ENCODE results near the gene ITGA2.
"Not testable (repeated sequence)": the region's sequence is repeated elsewhere in the genome, so short reads cannot be mapped to it uniquely, and the experiment has no call there.

The ITGA2 gene

GRCh38 chr5:52989025-52989780 is at the start of gene ITGA2:
ITGA2 (plus strand) TSS chr5:52989352; CDS start chr5:52989469, 117 bp downstream.
- Histone ChIP-seq H3K27ac (peak within 1 kb of the TSS in 20 of 21 experiments; percentile 30 to 83 (median 68)), H3K4me3 (peak within 1 kb of the TSS; percentile 55 to 73 (median 62))

- Histone ChIP-seq H3K27ac (no peak overlapping the region), H3K4me3 (no peak overlapping the region)
Measured at GRCh38 chr5:52943285-52943684, 45.9 kb upstream of the ITGA2 start.

- no peak overlapping the region for H3K27ac ChIP-seq
- no peak overlapping the region for H3K4me3 ChIP-seq
Measured at GRCh38 chr5:52943808-52944207, 45.3 kb upstream of the ITGA2 start.

GRCh38 chr5:52945040-52945439 is 44.1 kb upstream of the ITGA2 start:
- peak overlapping the region in 2 of 7 experiments; percentile 12 to 21 for H3K4me3 ChIP-seq
- H3K27ac ChIP-seq, result peak overlapping the region in 3 of 21 experiments; percentile 18 to 61 (median 21)

- peak overlapping the region in 1 of 21 experiments; percentile 22 for H3K27ac ChIP-seq
- H3K4me3 ChIP-seq, result no peak overlapping the region
Measured at GRCh38 chr5:52947208-52947607, 41.9 kb upstream of the ITGA2 start.

- H3K27ac ChIP-seq, result peak overlapping the region in 1 of 21 experiments; percentile 22
- H3K4me3 ChIP-seq, result no peak overlapping the region
Measured at GRCh38 chr5:52947851-52948250, 41.3 kb upstream of the ITGA2 start.

GRCh38 chr5:52948418-52949076 is 40.6 kb upstream of the ITGA2 start:
- Histone ChIP-seq H3K4me3 (no peak overlapping the region), H3K27ac (peak overlapping the region in 2 of 21 experiments; percentile 31 to 51)

GRCh38 chr5:52950686-52951085 is 38.5 kb upstream of the ITGA2 start:
- Histone ChIP-seq H3K27ac (peak overlapping the region in 4 of 21 experiments; percentile 1 to 38 (median 12)), H3K4me3 (no peak overlapping the region)

GRCh38 chr5:52952483-52952882 is 36.7 kb upstream of the ITGA2 start:
- no peak overlapping the region for H3K27ac ChIP-seq

GRCh38 chr5:52956014-52956413 is 33.1 kb upstream of the ITGA2 start:
- H3K27ac ChIP-seq, result no peak overlapping the region
- H3K4me3 ChIP-seq, result no peak overlapping the region

More at GRCh38 chr5:52952483-52952882, 36.7 kb upstream of the ITGA2 start:
- no peak overlapping the region for H3K4me3 ChIP-seq

GRCh38 chr5:52956915-52957747 is 32.0 kb upstream of the ITGA2 start:
- Histone ChIP-seq H3K4me3 (no peak overlapping the region), H3K27ac (no peak overlapping the region)

GRCh38 chr5:52961274-52961681 is 27.9 kb upstream of the ITGA2 start:
- Histone ChIP-seq H3K27ac (peak overlapping the region in 2 of 21 experiments; percentile 17 to 34), H3K4me3 (no peak overlapping the region)

- Histone ChIP-seq H3K27ac (no peak overlapping the region), H3K4me3 (no peak overlapping the region)
Measured at GRCh38 chr5:52963636-52964035, 25.5 kb upstream of the ITGA2 start.

- no peak overlapping the region for H3K27ac ChIP-seq
- no peak overlapping the region for H3K4me3 ChIP-seq
Measured at GRCh38 chr5:52964138-52964537, 25.0 kb upstream of the ITGA2 start.

GRCh38 chr5:52976157-52976556 is 13.0 kb upstream of the ITGA2 start:
- H3K27ac ChIP-seq, H3K4me3 ChIP-seq: not testable (repeated sequence)

- H3K27ac ChIP-seq, result no peak overlapping the region
- H3K4me3 ChIP-seq, result no peak overlapping the region
Measured at GRCh38 chr5:52977264-52977897, 11.8 kb upstream of the ITGA2 start.

GRCh38 chr5:52981507-52981906 is 7.6 kb upstream of the ITGA2 start:
- no peak overlapping the region for H3K27ac ChIP-seq
- no peak overlapping the region for H3K4me3 ChIP-seq

GRCh38 chr5:52983731-52984636 is 5.2 kb upstream of the ITGA2 start:
- no peak overlapping the region for H3K4me3 ChIP-seq
- no peak overlapping the region for H3K27ac ChIP-seq

- H3K4me3 ChIP-seq, result no peak overlapping the region
- no peak overlapping the region for H3K27ac ChIP-seq
Measured at GRCh38 chr5:52985306-52985705, 3.8 kb upstream of the ITGA2 start.

All from skin epidermis (tissue), 12 donors.